OCI-M2 (cell line): ENCODE data around the gene TM9SF4.
"Not testable (repeated sequence)": the region's sequence is repeated elsewhere in the genome, so short reads cannot be mapped to it uniquely, and the experiment has no call there.

Source experiments
- DNase-seq: peaks from one replicate; lab custom pipeline; 2025; ENCODE audit not compliant: unreplicated experiment; lab: John Stamatoyannopoulos, UW

The TM9SF4 gene

DNA sequence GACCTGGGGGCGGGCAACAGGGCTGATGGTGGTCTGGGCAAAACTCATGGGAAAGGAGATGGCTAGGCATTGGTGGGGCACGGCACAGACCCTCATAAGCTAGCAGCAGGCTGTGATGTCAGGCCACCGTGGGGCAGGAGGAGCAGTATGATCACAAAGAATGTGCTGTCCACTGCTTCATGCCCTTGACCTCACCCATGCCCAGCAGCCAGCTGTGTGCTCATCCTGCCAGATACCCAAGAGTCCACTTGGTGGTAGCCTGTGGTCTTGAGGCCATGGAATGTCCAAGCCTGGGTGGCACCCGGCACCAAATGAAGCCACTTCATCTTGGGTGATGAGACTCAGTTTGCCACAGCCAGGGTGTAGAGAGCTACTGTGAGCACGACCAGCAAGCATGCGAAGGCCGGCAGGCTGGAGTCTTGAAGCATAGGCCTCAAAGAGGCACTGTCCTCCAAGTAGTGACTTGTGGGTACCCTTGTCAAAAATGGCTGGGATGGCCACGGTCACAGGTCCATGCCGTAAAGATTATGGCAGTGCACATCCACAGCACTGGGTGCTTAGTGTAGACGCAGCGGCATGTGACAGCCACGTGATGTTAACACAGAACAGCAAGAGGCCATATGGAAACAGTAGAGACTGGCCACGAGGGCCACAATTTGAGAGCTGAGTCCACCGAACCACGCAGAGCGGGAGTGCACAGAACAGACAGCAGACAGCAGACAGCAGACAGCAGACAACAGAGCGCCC is 79.0 kb downstream of the TM9SF4 start:
- DNase-seq = no peak

DNA sequence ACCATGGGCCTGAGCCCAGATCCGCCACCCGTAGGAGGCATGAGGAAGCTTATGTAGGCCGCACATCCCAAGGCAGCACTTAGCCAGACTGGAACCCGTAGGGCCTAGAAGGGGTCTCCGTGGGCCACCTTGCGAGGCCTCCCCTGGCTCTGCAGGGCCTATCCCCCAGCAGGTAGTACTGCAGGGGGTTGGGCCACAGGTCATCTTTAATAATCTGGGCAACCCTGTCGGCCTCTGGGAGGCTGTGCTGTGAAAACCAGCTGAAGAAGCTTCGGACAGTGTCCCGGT is 79.6 kb downstream of the TM9SF4 start:
- DNase-seq = no peak

DNA sequence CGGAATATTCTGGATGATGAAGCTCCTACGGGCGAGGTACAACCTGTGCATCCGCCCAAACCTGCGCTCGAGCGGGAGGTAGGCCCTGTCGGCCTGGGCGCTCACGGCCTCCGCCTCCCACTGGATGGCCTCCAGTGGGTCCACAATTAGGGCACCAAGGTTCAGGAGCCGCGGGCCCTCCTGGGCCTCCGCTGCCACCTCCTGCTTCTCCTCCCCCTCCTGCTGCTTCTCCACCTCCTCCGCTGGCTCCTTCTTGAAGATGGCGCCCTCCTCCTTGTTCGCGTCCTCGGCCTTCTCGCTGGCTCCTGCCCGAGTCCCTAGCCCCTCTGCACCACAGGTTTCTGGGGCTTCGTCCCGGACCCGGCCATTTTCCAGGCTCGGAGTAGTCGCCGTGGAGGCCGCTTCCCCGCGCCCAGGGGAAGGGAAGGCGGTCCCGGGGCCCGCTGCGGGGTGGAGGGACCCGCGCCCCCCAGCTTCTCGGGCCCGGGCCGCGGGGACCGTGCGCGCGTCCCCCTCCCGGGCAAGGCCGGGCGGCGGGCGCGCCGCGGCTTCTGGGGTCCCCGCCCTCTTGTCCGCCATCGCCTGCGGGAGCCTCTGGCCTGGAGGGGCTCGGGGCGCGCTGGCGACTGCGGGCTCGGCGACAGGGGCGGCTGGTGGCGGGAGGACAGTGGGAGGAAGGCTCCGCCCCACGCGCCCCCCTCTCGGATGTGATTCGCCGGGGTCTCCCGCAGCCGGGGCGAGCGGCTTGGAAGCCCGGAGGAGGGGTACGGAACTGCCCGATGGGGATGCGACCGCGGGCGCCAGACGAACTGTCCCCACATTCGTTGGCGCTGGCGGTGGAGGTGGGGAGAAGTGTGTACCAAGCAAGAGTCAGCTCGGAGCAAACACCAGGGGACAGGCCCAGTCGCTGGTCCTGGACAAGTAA is 80.4 kb downstream of the TM9SF4 start:
- no peak for DNase-seq

DNA sequence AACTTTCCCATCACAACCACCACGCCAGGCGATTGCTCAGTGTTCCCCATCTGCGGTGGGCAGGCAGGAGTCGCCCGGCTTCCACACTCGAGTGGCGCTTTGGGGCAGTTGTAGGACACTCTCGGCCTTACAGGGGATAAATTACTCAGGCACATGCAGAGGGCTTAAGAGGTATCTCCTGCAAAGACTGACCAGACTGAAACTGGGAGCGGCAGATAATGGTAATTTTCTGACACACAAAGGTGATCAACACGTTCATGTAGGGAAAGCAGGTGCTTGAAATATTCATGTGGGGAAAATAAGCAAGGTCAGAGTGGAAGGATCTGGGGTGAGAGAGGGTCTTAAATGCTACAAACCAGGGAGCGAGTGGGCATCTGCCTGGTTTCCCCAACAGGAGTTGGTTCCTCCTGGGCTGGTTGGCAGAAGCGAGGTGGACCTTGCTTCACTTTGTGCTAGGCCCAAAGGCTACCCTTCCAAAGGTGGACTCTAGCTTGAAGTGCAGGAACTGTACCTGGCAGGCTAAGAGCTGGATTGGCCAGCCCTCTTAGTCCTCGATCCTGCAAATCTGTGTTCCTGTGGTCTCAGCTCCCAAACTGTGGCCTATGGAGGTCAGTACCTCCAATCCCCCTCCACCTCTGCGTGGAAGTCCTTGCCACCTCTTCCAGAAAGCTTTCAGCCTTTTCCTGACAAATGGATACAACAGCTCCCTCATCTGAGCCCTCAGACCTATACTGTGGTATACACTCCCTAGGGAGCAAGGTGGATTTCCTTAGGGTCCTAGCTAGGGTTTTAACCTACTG is 81.3 kb downstream of the TM9SF4 start:
- DNase-seq = no peak

DNA sequence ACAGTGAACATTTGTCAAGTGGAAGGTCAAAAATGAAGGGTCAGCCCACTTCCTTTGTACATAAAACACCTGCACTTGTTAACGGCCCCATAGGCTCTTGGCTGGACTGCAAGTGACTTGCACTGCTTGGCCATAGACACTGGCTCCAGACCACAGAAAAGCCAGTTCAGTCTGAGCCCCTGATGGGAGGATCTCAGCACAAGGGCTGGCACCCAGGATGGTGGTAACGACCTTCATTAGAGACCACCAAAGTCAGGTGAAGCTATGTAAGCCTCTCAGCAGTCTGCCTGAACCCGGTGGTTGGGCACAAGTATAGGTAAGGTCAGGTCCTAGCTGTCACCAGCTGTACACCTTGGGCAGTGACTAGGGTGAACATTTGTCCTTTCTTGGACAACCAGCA is 81.9 kb downstream of the TM9SF4 start:
- DNase-seq = no peak

DNA sequence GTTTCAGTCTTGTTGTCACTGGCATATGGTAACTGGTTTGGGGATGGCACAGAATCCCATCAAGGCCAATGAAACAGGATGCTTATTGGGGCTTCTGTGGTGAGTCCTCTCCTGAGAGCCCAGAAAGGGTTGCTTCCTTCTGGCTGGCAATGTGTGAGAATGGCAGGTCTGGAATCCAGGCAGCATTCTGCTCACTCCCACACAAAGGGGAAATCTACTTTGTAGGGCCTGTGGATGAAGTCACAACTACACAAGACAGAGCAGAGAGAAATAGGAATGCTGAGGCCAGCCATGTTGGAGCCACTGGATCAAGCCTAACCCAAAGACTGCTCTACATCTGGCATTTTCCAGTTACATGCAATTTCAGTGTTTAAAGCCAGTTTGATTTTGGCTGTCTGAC is 82.4 kb downstream of the TM9SF4 start:
- no peak for DNase-seq

DNA sequence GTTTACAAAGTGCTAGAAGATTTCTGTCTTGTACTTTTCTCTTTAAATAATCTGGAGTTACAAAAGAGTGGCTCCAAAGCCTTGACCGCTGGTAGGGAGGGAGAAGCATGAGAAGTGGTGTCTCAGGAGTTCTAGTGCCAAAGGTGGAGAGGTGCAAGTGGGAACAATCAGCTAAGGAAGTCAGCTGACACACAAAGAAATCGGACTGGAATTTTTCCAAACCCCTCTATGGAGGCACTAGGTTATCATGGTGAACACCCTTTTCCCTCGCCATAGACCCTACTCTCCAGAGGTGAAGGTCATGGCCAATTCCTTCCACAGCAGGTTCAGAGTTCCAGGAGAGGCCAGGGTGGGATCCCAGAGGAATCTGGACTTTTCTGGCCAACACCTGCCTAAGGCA is 83.2 kb downstream of the TM9SF4 start:
- no peak for DNase-seq

DNA sequence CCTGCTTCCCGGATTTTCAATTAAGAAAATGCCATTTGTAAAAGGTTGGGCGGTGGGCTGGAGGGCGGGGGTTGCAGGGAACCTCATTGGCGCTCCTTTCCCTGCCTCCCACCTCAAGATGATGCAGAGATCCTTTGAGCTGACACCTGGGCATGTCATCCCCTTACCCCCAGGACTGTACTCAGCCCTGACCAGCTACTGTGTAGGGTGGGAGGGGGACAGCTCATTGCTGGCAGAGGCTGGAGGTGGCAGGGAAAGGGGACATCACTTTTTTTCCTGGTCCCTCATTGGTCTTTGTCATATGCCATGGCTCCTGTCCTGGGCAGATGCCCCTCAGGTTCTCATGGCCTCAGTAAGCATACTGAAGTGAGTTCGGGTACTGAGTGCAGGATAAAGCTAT is 83.8 kb downstream of the TM9SF4 start:
- not testable (repeated sequence) for DNase-seq

DNA sequence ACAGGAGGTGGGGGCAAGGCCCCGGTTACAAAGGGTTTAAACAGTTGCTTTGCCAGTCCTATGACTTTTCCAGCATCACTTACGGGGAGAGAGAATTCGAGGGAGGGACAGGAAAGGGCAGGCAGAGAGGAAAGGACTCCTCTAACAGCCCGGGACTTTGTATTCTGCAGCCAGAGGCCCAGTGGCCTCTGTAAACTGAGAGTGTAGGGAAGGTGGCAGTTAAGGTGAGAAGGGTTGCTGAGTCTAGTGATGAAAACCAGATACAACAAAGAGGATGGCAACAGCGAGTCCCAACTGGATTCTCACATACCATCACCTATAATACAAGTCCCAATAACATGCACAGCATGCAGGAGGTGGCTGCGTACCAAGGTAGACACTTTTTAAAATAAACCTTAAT is 84.5 kb downstream of the TM9SF4 start:
- no peak for DNase-seq

DNA sequence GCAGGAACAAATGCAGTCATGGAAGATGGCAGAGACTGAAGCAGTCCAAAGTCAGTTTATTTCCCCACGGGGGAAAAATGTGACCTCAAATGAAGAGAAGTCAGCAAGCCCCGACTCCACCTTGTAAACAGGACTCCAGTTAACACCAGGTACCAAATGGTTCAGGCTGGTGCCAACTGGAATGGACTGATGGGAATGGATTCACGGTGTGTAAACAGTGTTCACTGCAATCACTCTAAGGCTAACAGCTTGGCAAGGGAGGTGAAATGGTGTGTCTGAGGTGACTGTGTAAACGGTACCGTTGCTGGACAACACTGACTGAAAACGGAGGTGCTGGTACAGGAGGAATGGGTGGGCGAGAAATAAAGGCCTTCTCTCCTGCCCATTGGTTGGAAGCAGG is 86.1 kb downstream of the TM9SF4 start:
- no peak for DNase-seq

DNA sequence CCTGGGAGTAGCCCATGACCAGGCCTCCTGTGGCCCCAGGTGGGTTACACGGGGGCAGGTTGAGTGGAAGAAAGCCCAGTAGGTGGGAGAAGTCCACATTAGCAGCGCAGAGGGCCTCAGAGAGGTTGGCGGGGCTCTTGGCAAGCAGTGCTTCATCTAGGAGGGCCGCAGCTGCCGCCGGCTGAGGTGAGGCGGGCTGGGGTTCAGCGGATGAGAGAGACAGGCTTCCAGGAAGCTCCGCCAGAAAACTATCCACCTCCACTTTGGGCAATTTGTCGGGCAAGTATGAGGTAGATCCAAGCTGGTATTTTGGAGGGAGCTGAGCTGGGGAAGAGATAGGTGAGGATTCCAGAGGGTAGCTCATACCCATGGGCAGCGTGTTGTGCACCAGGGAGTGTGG is 87.1 kb downstream of the TM9SF4 start:
- DNase-seq = not testable (repeated sequence)

DNA sequence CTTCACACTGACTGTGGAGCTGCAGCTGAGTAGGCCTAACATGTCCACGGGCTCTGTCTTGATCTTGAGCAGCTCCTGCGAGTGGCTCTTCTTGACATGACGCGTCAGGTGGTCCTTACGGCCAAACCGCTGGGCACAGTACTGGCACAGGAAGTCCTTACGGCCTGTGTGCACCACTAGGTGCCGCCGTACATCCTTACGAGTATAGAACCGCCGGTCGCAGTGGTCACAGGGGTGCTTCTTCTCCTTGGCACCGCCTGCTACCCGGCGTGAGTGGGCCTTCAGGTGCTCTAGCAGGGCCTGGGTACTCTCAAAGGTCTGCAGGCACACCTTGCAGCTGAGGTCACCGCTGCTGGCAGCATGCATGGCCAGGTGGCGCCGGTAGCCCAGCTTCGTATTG is 87.6 kb downstream of the TM9SF4 start:
- DNase-seq = not testable (repeated sequence)

DNA sequence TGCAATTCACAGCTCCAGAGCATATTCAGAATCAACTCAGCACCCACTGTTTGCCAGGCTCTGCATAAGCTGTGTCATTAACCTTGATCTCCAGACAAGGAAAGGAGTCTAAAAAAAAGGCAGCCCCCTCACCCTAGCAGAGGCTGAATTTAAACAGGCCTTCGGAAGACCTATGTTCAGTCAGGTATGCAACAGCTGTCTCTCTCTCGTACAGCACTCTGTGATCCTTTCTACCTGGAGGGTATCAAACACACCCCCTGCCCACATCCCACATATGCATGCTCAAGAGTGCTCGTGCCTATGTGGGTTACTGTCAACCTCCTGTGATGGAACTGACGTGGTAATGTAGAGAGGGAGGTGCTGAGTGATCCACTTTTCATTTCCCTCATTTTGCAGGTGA is 89.5 kb downstream of the TM9SF4 start:
- no peak for DNase-seq

DNA sequence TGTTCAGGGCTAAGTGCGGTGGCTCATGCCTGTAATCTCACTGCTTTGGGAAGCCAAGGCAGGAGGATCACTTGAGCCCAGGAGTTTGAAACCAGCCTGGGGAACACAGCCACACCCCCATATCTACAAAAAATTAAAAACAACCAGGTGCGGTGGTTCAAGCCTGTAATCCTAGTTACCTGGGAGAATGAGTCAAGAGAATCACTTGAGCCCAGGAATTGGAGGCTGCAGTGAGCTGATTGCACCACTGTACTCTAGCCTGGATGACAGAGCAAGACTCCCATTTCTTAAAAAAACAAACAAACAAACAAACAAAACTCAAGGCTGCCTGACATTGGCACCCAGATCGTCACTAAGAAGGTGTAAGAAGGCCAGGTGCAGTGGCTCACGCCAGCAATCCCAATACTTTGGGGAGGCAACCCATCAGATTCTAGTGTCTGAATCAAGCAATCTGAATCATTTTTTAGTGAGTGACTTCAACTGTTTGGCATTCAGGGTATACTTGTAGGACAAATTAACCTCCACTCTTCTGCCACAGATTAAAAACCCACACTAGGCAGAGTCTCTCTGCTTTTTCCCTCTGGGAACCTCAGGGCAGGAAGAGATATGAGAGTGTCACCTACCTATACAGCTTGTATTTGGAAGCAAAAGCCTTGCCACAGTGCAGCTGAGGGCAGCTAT is 91.9 kb downstream of the TM9SF4 start:
- DNase-seq = no peak

DNA sequence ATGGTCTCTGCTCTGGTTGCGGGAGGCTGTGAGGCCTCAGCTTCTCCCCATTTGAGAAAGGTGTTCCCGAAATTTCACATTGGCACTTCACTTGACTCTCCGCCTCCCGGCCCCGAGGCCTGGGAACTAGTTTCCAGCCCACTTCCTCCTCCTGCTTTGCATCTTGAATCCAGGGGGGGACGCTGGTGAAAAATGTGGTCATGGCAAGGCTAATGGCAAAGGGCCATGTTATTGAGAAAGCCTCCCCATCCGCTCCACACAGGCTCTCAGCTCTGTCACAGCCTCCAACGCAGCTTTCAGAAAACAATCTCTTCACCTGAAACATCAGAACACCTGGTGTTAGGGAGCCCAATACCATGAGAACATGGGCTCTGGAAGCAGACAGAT is 92.5 kb downstream of the TM9SF4 start:
- no peak for DNase-seq

DNA sequence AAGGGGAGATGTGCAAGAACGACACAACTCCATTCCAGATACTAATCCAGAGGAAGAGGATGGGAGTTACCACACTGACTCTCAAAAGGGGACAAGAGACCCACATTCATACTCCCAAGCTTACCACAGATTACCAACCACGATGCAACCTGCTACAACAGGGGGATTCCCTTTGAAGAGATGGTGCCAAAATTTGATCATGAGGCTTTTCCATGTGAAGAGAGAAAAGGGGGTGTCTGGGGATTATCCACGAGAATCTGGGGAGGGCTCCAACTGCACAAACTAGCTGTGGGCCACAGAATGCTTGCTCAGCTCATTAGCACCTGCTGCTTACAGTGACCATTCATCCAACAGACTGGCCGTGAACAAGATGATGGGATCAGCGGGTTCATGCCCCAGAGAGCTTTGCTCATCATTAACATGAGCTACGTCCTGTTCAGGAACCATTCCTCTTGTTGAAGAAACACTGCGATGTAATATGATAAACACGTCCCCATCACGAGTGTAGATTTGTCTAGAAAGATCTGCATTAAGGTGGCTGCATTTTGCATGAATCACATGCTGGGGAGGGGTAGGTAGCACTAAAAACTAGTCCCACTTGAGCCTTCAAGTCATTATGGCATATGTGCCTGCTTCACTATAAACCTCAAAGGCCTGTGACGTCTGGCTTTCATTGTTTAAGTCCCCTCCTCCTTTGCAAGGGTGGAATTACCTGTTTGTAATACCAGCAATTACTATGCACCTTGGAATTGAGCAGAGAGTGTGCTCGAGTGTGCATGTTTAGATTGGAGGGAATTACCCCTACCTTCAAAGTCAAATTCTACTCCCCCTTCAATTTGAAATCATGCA is 94.1 kb downstream of the TM9SF4 start:
- DNase-seq = no peak

DNA sequence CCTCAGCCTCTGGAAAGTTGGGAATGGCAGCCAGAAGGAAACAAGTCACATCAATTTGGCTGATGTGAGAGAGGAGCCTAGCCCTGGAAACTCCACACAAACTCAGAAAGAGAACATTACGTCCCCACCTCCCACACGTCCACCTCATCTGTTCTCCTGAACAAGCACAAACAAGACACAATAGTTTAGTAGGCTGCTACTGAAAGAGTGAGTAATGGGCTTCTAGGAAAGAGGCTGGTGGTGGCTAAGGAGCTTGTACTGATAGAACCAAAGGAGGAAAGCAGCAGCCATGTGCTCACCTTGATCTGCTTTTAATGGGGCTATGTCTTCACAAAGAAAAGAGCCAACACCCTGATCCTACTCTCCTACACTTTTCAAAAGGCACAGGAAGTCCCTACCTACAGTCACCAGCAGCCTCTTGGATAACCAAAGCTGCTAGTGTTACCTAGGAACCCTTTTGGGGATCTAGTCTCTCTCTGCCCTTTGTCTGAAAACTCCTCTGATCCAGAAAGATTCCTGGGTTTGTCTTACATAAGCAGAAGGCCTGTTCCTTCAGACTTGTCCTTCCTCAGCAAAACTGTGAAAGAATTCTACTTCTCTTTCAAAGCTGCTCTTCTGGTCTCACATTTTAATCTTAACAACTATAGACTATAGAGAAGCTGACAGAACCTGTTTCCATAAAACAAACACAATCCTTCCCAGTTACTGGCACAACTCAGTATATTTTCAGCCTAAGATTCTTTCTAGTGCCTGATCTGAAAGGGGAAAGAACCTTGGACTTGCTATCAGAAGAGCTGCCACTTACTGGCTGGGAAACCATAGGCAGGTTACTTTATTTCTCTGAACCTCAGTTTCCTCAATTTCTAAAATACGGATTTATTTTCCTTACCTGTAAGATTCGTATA is 94.9 kb downstream of the TM9SF4 start:
- no peak for DNase-seq

DNA sequence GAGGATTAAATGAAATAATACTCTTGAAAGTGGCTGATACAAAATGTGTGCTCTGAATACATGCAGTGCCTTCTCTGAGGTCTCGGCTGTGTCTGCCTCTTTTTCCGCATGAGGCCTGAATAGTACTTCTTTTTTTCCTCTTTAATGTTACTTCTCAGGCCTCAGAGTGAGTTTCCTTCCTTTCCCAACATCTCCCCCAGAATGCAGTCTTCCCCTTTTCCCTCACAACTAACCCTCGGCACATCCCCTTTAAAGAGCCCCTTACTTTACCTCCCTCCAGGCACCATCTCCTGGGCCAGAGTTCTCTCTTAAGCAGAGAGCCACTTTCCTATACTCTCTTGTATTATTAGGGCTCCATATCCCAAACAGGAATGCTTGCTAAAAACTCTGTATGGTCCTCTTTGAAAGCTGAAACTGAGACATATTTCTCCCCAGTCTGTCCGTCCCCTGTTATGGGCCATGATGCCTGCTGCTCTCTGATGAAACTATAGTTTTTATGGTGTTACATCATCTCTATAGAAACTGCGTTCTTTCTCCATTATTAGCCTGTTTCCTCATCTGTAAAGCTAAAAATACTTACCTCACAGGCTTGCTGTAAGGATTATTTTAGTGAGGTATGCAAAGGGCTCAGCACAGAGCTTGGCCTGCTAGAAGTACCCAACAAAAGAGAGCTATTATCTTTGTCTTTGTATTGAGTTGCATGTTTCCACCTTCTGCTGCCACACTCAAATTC is 95.8 kb downstream of the TM9SF4 start:
- DNase-seq = no peak
